HEK293 (cell line): ENCODE measurements around the gene RBBP5.

ENCODE experiments used
- CTCF ChIP-seq: fragments of 450-650 bp; formaldehyde crosslinking; IDR thresholded peaks from 2 replicates; pipeline ENCODE4 v1.5.1; 2016; ENCODE audit warnings: missing biosample characterization, missing genetic modification characterization
- PBX3 ChIP-seq: sonication (generic); formaldehyde crosslinking; IDR thresholded peaks from 2 replicates; pipeline ENCODE4 v1.8.1; 2022; ENCODE audit warnings: mild to moderate bottlenecking, moderate library complexity, missing genetic modification reagents
- SP3 ChIP-seq: fragments of 450-650 bp; formaldehyde crosslinking; IDR thresholded peaks from 2 replicates; pipeline ENCODE4 v1.5.1; 2016; ENCODE audit warnings: missing biosample characterization, missing genetic modification characterization
- ZBTB11 ChIP-seq: fragments of 450-650 bp; formaldehyde crosslinking; conservative IDR thresholded peaks from 2 replicates; pipeline ENCODE4 v1.5.1; 2016; ENCODE audit warnings: low read depth, missing biosample characterization, missing genetic modification characterization
- ZBTB8A ChIP-seq: fragments of 450-650 bp; formaldehyde crosslinking; IDR thresholded peaks from 2 replicates; pipeline ENCODE4 v1.5.1; 2016; ENCODE audit warnings: missing biosample characterization, missing genetic modification characterization
- ZNF10 ChIP-seq: fragments of 450-650 bp; formaldehyde crosslinking; IDR thresholded peaks from 2 replicates; pipeline ENCODE4 v1.5.1; 2017; ENCODE audit warnings: missing biosample characterization, missing genetic modification characterization
- ZNF324 ChIP-seq: fragments of 450-650 bp; formaldehyde crosslinking; IDR thresholded peaks from 2 replicates; pipeline ENCODE4 v1.5.1; 2016; ENCODE audit warnings: missing biosample characterization, missing genetic modification characterization
- ZNF510 ChIP-seq: fragments of 450-650 bp; formaldehyde crosslinking; IDR thresholded peaks from 2 replicates; pipeline ENCODE4 v1.5.1; 2018; ENCODE audit warnings: mild to moderate bottlenecking, missing genetic modification characterization, missing biosample characterization; ENCODE audit not compliant: insufficient replicate concordance
- ZNF747 ChIP-seq: fragments of 450-650 bp; formaldehyde crosslinking; IDR thresholded peaks from 2 replicates; pipeline ENCODE4 v1.5.1; 2016; ENCODE audit warnings: missing biosample characterization, missing genetic modification characterization
- ZNF768 ChIP-seq: fragments of 450-650 bp; formaldehyde crosslinking; IDR thresholded peaks from 2 replicates; pipeline ENCODE4 v1.5.1; 2018; ENCODE audit warnings: missing biosample characterization, mild to moderate bottlenecking, missing genetic modification characterization

- no peak for TF ChIP-seq CTCF (tag by site-specific recombination)
- TF ChIP-seq ZNF10 (tag by site-specific recombination) = no peak
- TF ChIP-seq PBX3 (CRISPR knock-in tag) = no peak
- no peak for TF ChIP-seq ZNF747 (tag by site-specific recombination)
- no peak for TF ChIP-seq ZNF768 (tag by site-specific recombination)
- no peak for TF ChIP-seq ZBTB11 (tag by site-specific recombination)
- no peak for TF ChIP-seq ZNF324 (tag by site-specific recombination)
- TF ChIP-seq ZNF510 (tag by site-specific recombination) = no peak
- no peak for TF ChIP-seq ZBTB8A (tag by site-specific recombination)
- TF ChIP-seq SP3 (tag by site-specific recombination) = no peak
These were observed 39.3 kb downstream of the RBBP5 start for GRCh38 chr1:205082431-205082830.
